Measurements from ENCODE around the gene RNF31. TPM values are rescaled to one million over a fixed set of nuclear protein-coding genes. Genes with fewer than 3 reads are reported as not detected.

Gene RNF31
- total RNA-seq, 1 experiment from 2014 or later = 48.6 TPM

- H3K4me1 ChIP-seq (ENCODE audit: control insufficient read depth, insufficient read depth, low read length) = no peaks in the 10 kb centered on the region
- intact Hi-C loops (cut with micrococcal nuclease; ENCODE audit: unreplicated experiment) (no loop called here), in situ Hi-C loops (cut with HindIII; ENCODE audit: low pct_unique_long_range_greater_than_20kb, low sequenced_read_pairs) (no loop called here)
- no TSS peak for BruUV-seq (replicated peaks)
- ChIA-PET CTCF (no interaction called here), POLR2A (no interaction called here)
- H3K27ac ChIP-seq (ENCODE audit: low read length) = no peak overlapping the region
- no peaks in the 10 kb centered on the region for H3K27me3 ChIP-seq (ENCODE audit: control insufficient read depth, insufficient read depth, low read length)
- H3K36me3 ChIP-seq (ENCODE audit: control insufficient read depth, insufficient read depth, low read length) = no peaks in the 10 kb centered on the region
- DNase-seq (ENCODE audit: low read depth, low spot score) (no peak), ATAC-seq (no peak)
- no peak overlapping the region for H3K4me3 ChIP-seq (ENCODE audit: low read depth in 2 of 2, low read length in 2 of 2)
- no peak for TF ChIP-seq SIN3A (IDR thresholded peaks at IDR 0.05; ENCODE audit: borderline replicate concordance, insufficient read depth, low read depth, low read length)
- TF ChIP-seq POLR2AphosphoS5 (IDR thresholded peaks at IDR 0.05; ENCODE audit: low read depth, low read length) = no peak
- no peak for TF ChIP-seq TCF7L2 (IDR thresholded peaks at IDR 0.05; ENCODE audit: low read depth, low read length)
- no peak for TF ChIP-seq CTCF (IDR thresholded peaks at IDR 0.05)
- TF ChIP-seq, protein P1, sequence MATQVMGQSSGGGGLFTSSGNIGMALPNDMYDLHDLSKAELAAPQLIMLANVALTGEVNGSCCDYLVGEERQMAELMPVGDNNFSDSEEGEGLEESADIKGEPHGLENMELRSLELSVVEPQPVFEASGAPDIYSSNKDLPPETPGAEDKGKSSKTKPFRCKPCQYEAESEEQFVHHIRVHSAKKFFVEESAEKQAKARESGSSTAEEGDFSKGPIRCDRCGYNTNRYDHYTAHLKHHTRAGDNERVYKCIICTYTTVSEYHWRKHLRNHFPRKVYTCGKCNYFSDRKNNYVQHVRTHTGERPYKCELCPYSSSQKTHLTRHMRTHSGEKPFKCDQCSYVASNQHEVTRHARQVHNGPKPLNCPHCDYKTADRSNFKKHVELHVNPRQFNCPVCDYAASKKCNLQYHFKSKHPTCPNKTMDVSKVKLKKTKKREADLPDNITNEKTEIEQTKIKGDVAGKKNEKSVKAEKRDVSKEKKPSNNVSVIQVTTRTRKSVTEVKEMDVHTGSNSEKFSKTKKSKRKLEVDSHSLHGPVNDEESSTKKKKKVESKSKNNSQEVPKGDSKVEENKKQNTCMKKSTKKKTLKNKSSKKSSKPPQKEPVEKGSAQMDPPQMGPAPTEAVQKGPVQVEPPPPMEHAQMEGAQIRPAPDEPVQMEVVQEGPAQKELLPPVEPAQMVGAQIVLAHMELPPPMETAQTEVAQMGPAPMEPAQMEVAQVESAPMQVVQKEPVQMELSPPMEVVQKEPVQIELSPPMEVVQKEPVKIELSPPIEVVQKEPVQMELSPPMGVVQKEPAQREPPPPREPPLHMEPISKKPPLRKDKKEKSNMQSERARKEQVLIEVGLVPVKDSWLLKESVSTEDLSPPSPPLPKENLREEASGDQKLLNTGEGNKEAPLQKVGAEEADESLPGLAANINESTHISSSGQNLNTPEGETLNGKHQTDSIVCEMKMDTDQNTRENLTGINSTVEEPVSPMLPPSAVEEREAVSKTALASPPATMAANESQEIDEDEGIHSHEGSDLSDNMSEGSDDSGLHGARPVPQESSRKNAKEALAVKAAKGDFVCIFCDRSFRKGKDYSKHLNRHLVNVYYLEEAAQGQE (IDR thresholded peaks at IDR 0.05; ENCODE audit: insufficient read depth in 1 of 2, low read depth in 2 of 2, low read length in 1 of 2) = no peak
- no peaks in the 10 kb centered on the region for H3K9me3 ChIP-seq (ENCODE audit: control insufficient read depth, insufficient read depth, low read depth, low read length)
These were observed 60.3 kb downstream of the RNF31 start for GRCh38 chr14:24207625-24208024.

Small RNAs within 50 kb of the gene (microRNA-seq; reads per million reads assigned to microRNA genes)
- not detected for gene MIR7703 (ENCODE audit: unreplicated experiment)

Other genes starting within 250 kb of the RNF31 start
- gene DHRS4, start 193.7 kb upstream of the RNF31 start, total RNA-seq (2021; ENCODE audit: unreplicated experiment) = 13.5 TPM
- gene DHRS4L2, start 158.6 kb upstream of the RNF31 start, total RNA-seq (2021; ENCODE audit: unreplicated experiment) = 8.0 TPM
- gene CARMIL3, start 95.5 kb upstream of the RNF31 start, total RNA-seq (2021; ENCODE audit: unreplicated experiment) = 0.15 TPM
- gene CPNE6, start 75.9 kb upstream of the RNF31 start, total RNA-seq (2021; ENCODE audit: unreplicated experiment) = not detected
- gene PCK2, start 53.2 kb upstream of the RNF31 start, total RNA-seq (2021; ENCODE audit: unreplicated experiment) = 24.5 TPM
- 37.4 TPM for gene DCAF11, start 32.7 kb upstream of the RNF31 start, total RNA-seq (2021; ENCODE audit: unreplicated experiment)
- gene NRL, start 32.5 kb upstream of the RNF31 start, total RNA-seq (2021; ENCODE audit: unreplicated experiment) = 1.4 TPM
- 0.46 TPM for gene FITM1, start 16.8 kb upstream of the RNF31 start, total RNA-seq (2021; ENCODE audit: unreplicated experiment)
- gene PSME1, start 11.3 kb upstream of the RNF31 start, total RNA-seq (2021; ENCODE audit: unreplicated experiment) = 130 TPM
- gene EMC9, start 5.9 kb upstream of the RNF31 start, total RNA-seq (2021; ENCODE audit: unreplicated experiment) = 42.5 TPM
- 188 TPM for gene PSME2, start 888 bp upstream of the RNF31 start, total RNA-seq (2021; ENCODE audit: unreplicated experiment)
- 24.5 TPM for gene IRF9, start 13.8 kb downstream of the RNF31 start, total RNA-seq (2021; ENCODE audit: unreplicated experiment)
- 9.8 TPM for gene REC8, start 24.6 kb downstream of the RNF31 start, total RNA-seq (2021; ENCODE audit: unreplicated experiment)
- gene IPO4, start 41.3 kb downstream of the RNF31 start, total RNA-seq (2021; ENCODE audit: unreplicated experiment) = 103 TPM
- 44.7 TPM for gene TM9SF1, start 47.9 kb downstream of the RNF31 start, total RNA-seq (2021; ENCODE audit: unreplicated experiment)
- gene TSSK4, start 58.2 kb downstream of the RNF31 start, total RNA-seq (2021; ENCODE audit: unreplicated experiment) = not detected
- 42.4 TPM for gene CHMP4A, start 66.0 kb downstream of the RNF31 start, total RNA-seq (2021; ENCODE audit: unreplicated experiment)
- 8.9 TPM for gene MDP1, start 68.6 kb downstream of the RNF31 start, total RNA-seq (2021; ENCODE audit: unreplicated experiment)
- gene NEDD8, start 84.9 kb downstream of the RNF31 start, total RNA-seq (2021; ENCODE audit: unreplicated experiment) = 155 TPM
- 45.9 TPM for gene GMPR2, start 85.4 kb downstream of the RNF31 start, total RNA-seq (2021; ENCODE audit: unreplicated experiment)
- gene TINF2, start 95.1 kb downstream of the RNF31 start, total RNA-seq (2021; ENCODE audit: unreplicated experiment) = 53.8 TPM
- gene TGM1, start 115.7 kb downstream of the RNF31 start, total RNA-seq (2021; ENCODE audit: unreplicated experiment) = 2.3 TPM
- 30.9 TPM for gene RABGGTA, start 124.1 kb downstream of the RNF31 start, total RNA-seq (2021; ENCODE audit: unreplicated experiment)
- 8.9 TPM for gene DHRS1, start 152.3 kb downstream of the RNF31 start, total RNA-seq (2021; ENCODE audit: unreplicated experiment)
- gene NOP9, start 152.4 kb downstream of the RNF31 start, total RNA-seq (2021; ENCODE audit: unreplicated experiment) = 25.3 TPM
- gene CIDEB, start 160.5 kb downstream of the RNF31 start, total RNA-seq (2021; ENCODE audit: unreplicated experiment) = 0.18 TPM
- gene LTB4R2, start 162.6 kb downstream of the RNF31 start, total RNA-seq (2021; ENCODE audit: unreplicated experiment) = 6.9 TPM
- gene LTB4R, start 164.0 kb downstream of the RNF31 start, total RNA-seq (2021; ENCODE audit: unreplicated experiment) = 4.8 TPM
- 0.21 TPM for gene ADCY4, start 187.6 kb downstream of the RNF31 start, total RNA-seq (2021; ENCODE audit: unreplicated experiment)
- gene RIPK3, start 192.5 kb downstream of the RNF31 start, total RNA-seq (2021; ENCODE audit: unreplicated experiment) = not detected
- 0.36 TPM for gene NFATC4, start 220.7 kb downstream of the RNF31 start, total RNA-seq (2021; ENCODE audit: unreplicated experiment)